Naive thymus-derived CD4-positive, alpha-beta T cell (primary cell): ENCODE results near the gene TRABD2B. TPM values are rescaled to one million over a fixed set of nuclear protein-coding genes. Genes with fewer than 3 reads are reported as not detected.

Source experiments
- ATAC-seq: fragments of 150-1000 bp; cut with Tn5 transposase; 2 replicates; pipeline ENCODE4 v1.10.0; 2021; ENCODE audit warnings: mild to moderate bottlenecking, moderate library complexity
- CTCF ChIA-PET: fragments of 350-600 bp; sonication (Branson Sonifier 250); formaldehyde crosslinking; loops from one replicate; lab custom pipeline; 2021; ENCODE audit warnings: antibody characterized with exemption; lab: Charles Lee
- POLR2A ChIA-PET: fragments of 350-600 bp; sonication (Branson Sonifier 250); formaldehyde crosslinking; loops from one replicate; lab custom pipeline; 2021; ENCODE audit warnings: antibody characterized with exemption, inconsistent platforms; lab: Charles Lee
- DNase-seq, 9 donors: peaks; one replicate each; pipeline versions ENCODE4 v3.0.0 to v3.0.0-alpha.2; 2020 to 2022; ENCODE audit warnings: mixed read lengths in 1 of 9
- H3K27ac ChIP-seq: one replicate; pipeline ENCODE4 v1.7.0; 2013; ENCODE audit warnings: mild to moderate bottlenecking, low read depth, low read length, moderate library complexity
- H3K27me3 ChIP-seq, 2 donors: one replicate each; pipeline ENCODE4 v1.7.0; 2013; ENCODE audit warnings: low read length in 2 of 2, mild to moderate bottlenecking in 2 of 2, moderate library complexity in 2 of 2; ENCODE audit not compliant: control insufficient read depth in 2 of 2, insufficient read depth in 2 of 2
- H3K36me3 ChIP-seq, 3 experiments: 1 replicate in 2 of 3; 2 replicates in 1 of 3; pipeline ENCODE4 v1.7.0; 2013; ENCODE audit warnings: low read length in 3 of 3, mild to moderate bottlenecking in 3 of 3, moderate library complexity in 1 of 3; ENCODE audit not compliant: insufficient read depth in 3 of 3, control insufficient read depth in 2 of 3
- H3K4me1 ChIP-seq, 2 donors: one replicate each; pipeline ENCODE4 v1.7.0; 2013; ENCODE audit warnings: low read length in 2 of 2, mild to moderate bottlenecking in 2 of 2, moderate library complexity in 1 of 2; ENCODE audit not compliant: control insufficient read depth in 2 of 2, insufficient read depth in 2 of 2
- H3K4me3 ChIP-seq: 2 replicates; pipeline ENCODE4 v1.7.0; 2013; ENCODE audit warnings: mild to moderate bottlenecking, low read length
- H3K9me3 ChIP-seq, 3 experiments: 1 replicate in 2 of 3; 2 replicates in 1 of 3; pipeline ENCODE4 v1.7.0; 2013; ENCODE audit warnings: low read length in 3 of 3; ENCODE audit not compliant: control insufficient read depth in 2 of 3
- H3K27ac Mint-ChIP-seq, 9 donors: one replicate each; pipeline ENCODE4 v1.8.0; 2020 to 2022; ENCODE audit warnings: mixed read lengths in 9 of 9, mild to moderate bottlenecking in 8 of 9, moderate library complexity in 5 of 9, inconsistent platforms in 2 of 9
- H3K27me3 Mint-ChIP-seq, 5 donors: one replicate each; pipeline ENCODE4 v1.8.0; 2021 to 2022; ENCODE audit warnings: mixed read lengths in 5 of 5, mild to moderate bottlenecking in 1 of 5
- H3K36me3 Mint-ChIP-seq, 5 donors: one replicate each; pipeline ENCODE4 v1.8.0; 2020 to 2022; ENCODE audit warnings: mixed read lengths in 5 of 5, mild to moderate bottlenecking in 3 of 5, inconsistent platforms in 1 of 5
- H3K4me1 Mint-ChIP-seq, 7 donors: one replicate each; pipeline ENCODE4 v1.8.0; 2020 to 2022; ENCODE audit warnings: mixed read lengths in 7 of 7, mild to moderate bottlenecking in 3 of 7, inconsistent platforms in 1 of 7
- H3K4me3 Mint-ChIP-seq, 10 donors: one replicate each; pipeline ENCODE4 v1.8.0; 2020 to 2022; ENCODE audit warnings: mild to moderate bottlenecking in 10 of 10, mixed read lengths in 10 of 10, moderate library complexity in 6 of 10, inconsistent platforms in 2 of 10
- H3K9me3 Mint-ChIP-seq, 11 donors: one replicate each; pipeline ENCODE4 v1.8.0; 2020 to 2022; ENCODE audit warnings: mixed read lengths in 11 of 11, mild to moderate bottlenecking in 4 of 11, inconsistent platforms in 1 of 11, moderate library complexity in 1 of 11
- intact Hi-C, 2 donors: fragments of 100-400 bp; cut with micrococcal nuclease; formaldehyde crosslinking; loops; one replicate each; pipeline ENCODE4 v1.15.1; 2023
- polyA plus RNA-seq, 2 donors: library from polyadenylated mRNA; unstranded; fragments of 300-500 nt; fragmentation: Illumina TruSeq; gene quantifications; one replicate each; pipeline ENCODE4 v1.2.3, GENCODE V29; 2021
- total RNA-seq, 6 experiments: library from RNA in 5 of 6; stranded (reverse) in 5 of 6; gene quantifications; 1 replicate in 5 of 6; 2 replicates in 1 of 6; pipeline ENCODE4 v1.2.3 and lab custom pipeline; 2021 to 2026

The TRABD2B gene
- total and polyA plus RNA-seq, 7 experiments from 2014 or later, result not detected

- H3K4me1 Mint-ChIP-seq, result peaks cover 0 to 6% (median 3%) of the 10 kb centered on the region in 7 donors
- ATAC-seq (no peak), DNase-seq (no peak)
- Histone ChIP-seq H3K27ac (no peak overlapping the region), H3K27me3 (no peaks in the 10 kb centered on the region), H3K4me1 (no peaks in the 10 kb centered on the region), H3K9me3 (no peaks in the 10 kb centered on the region), H3K4me3 (no peak overlapping the region), H3K36me3 (no peaks in the 10 kb centered on the region)
- ChIA-PET CTCF (no interaction called here), POLR2A (no interaction called here)
- no peak overlapping the region for H3K4me3 Mint-ChIP-seq
- no peaks in the 10 kb centered on the region for H3K36me3 Mint-ChIP-seq
- peaks cover 0 to 4% (median 0%) of the 10 kb centered on the region in 11 donors for H3K9me3 Mint-ChIP-seq
- intact Hi-C loops, result no loop called here
- peaks cover 37 to 63% (median 41%) of the 10 kb centered on the region in 5 donors for H3K27me3 Mint-ChIP-seq
- no peak overlapping the region for H3K27ac Mint-ChIP-seq
These were observed 15.4 kb downstream of the TRABD2B start for GRCh38 chr1:47981667-47982350.

GRCh38 chr1:47980501-47980900 lies 16.7 kb downstream of the TRABD2B start:
- Mint-ChIP-seq H3K4me3 (no peak overlapping the region), H3K27ac (no peak overlapping the region), H3K36me3 (no peaks in the 10 kb centered on the region), H3K27me3 (peaks cover 28 to 59% (median 30%) of the 10 kb centered on the region in 5 donors), H3K9me3 (peaks cover 0 to 4% (median 0%) of the 10 kb centered on the region in 11 donors), H3K4me1 (peaks cover 0 to 6% (median 3%) of the 10 kb centered on the region in 7 donors)
- H3K4me1 ChIP-seq, result no peaks in the 10 kb centered on the region
- CTCF ChIA-PET, result no interaction called here
- H3K9me3 ChIP-seq, result no peaks in the 10 kb centered on the region
- POLR2A ChIA-PET, result no interaction called here
- ATAC-seq (no peak), DNase-seq (no peak)
- H3K36me3 ChIP-seq, result no peaks in the 10 kb centered on the region
- intact Hi-C loops, result no loop called here
- no peak overlapping the region for H3K4me3 ChIP-seq
- no peak overlapping the region for H3K27ac ChIP-seq
- no peaks in the 10 kb centered on the region for H3K27me3 ChIP-seq

- no peaks in the 10 kb centered on the region for H3K36me3 Mint-ChIP-seq
- no peaks in the 10 kb centered on the region for H3K36me3 ChIP-seq
- H3K4me3 ChIP-seq, result no peak overlapping the region
- no peak overlapping the region for H3K4me3 Mint-ChIP-seq
- no peaks in the 10 kb centered on the region for H3K4me1 ChIP-seq
- POLR2A ChIA-PET, result no interaction called here
- no peak for ATAC-seq
- H3K27me3 Mint-ChIP-seq, result peaks cover 23 to 55% (median 26%) of the 10 kb centered on the region in 5 donors
- H3K27me3 ChIP-seq, result no peaks in the 10 kb centered on the region
- peaks cover 0 to 5% (median 3%) of the 10 kb centered on the region in 7 donors for H3K4me1 Mint-ChIP-seq
- DNase-seq, result no peak
- no peak overlapping the region for H3K27ac ChIP-seq
- no peak overlapping the region for H3K27ac Mint-ChIP-seq
- H3K9me3 ChIP-seq, result no peaks in the 10 kb centered on the region
- intact Hi-C loops, result no loop called here
- H3K9me3 Mint-ChIP-seq, result peaks cover 0 to 4% (median 0%) of the 10 kb centered on the region in 11 donors
- CTCF ChIA-PET, result no interaction called here
These were observed 17.5 kb downstream of the TRABD2B start for GRCh38 chr1:47979724-47980123.

- H3K9me3 ChIP-seq, result no peaks in the 10 kb centered on the region
- DNase-seq, result no peak
- no peaks in the 10 kb centered on the region for H3K27me3 ChIP-seq
- H3K27ac Mint-ChIP-seq, result no peak overlapping the region
- no peaks in the 10 kb centered on the region for H3K4me1 ChIP-seq
- no peaks in the 10 kb centered on the region for H3K36me3 Mint-ChIP-seq
- ATAC-seq, result no peak
- no peak overlapping the region for H3K4me3 Mint-ChIP-seq
- H3K27me3 Mint-ChIP-seq, result peaks cover 14 to 49% (median 21%) of the 10 kb centered on the region in 5 donors
- no peaks in the 10 kb centered on the region for H3K36me3 ChIP-seq
- intact Hi-C loops, result no loop called here
- peaks cover 0 to 4% (median 0%) of the 10 kb centered on the region in 7 donors for H3K4me1 Mint-ChIP-seq
- CTCF ChIA-PET, result no interaction called here
- POLR2A ChIA-PET, result no interaction called here
- peaks cover 0 to 4% (median 0%) of the 10 kb centered on the region in 11 donors for H3K9me3 Mint-ChIP-seq
- H3K27ac ChIP-seq, result no peak overlapping the region
- H3K4me3 ChIP-seq, result no peak overlapping the region
These were observed 18.7 kb downstream of the TRABD2B start for GRCh38 chr1:47978486-47978885.

GRCh38 chr1:47976728-47977127 lies 20.5 kb downstream of the TRABD2B start:
- DNase-seq, result no peak
- Histone ChIP-seq H3K9me3 (no peaks in the 10 kb centered on the region), H3K27ac (no peak overlapping the region), H3K4me1 (no peaks in the 10 kb centered on the region), H3K4me3 (no peak overlapping the region), H3K27me3 (no peaks in the 10 kb centered on the region), H3K36me3 (no peaks in the 10 kb centered on the region)
- intact Hi-C loops, result no loop called here
- no peak overlapping the region for H3K27ac Mint-ChIP-seq
- H3K4me3 Mint-ChIP-seq, result no peak overlapping the region
- peaks cover 0 to 3% (median 0%) of the 10 kb centered on the region in 11 donors for H3K9me3 Mint-ChIP-seq
- no peaks in the 10 kb centered on the region for H3K36me3 Mint-ChIP-seq
- no peak for ATAC-seq
- peaks cover 4 to 42% (median 14%) of the 10 kb centered on the region in 5 donors for H3K27me3 Mint-ChIP-seq
- H3K4me1 Mint-ChIP-seq, result peaks cover 0 to 1% (median 0%) of the 10 kb centered on the region in 7 donors
- POLR2A ChIA-PET, result no interaction called here
- CTCF ChIA-PET, result no interaction called here

GRCh38 chr1:47976267-47976666 lies 20.9 kb downstream of the TRABD2B start:
- peaks cover 0 to 3% (median 0%) of the 10 kb centered on the region in 11 donors for H3K9me3 Mint-ChIP-seq
- Histone ChIP-seq H3K27ac (no peak overlapping the region), H3K36me3 (no peaks in the 10 kb centered on the region), H3K9me3 (no peaks in the 10 kb centered on the region), H3K4me3 (no peak overlapping the region), H3K4me1 (no peaks in the 10 kb centered on the region), H3K27me3 (no peaks in the 10 kb centered on the region)
- no peak overlapping the region for H3K27ac Mint-ChIP-seq
- ChIA-PET POLR2A (no interaction called here), CTCF (no interaction called here)
- no peak overlapping the region for H3K4me3 Mint-ChIP-seq
- H3K36me3 Mint-ChIP-seq, result no peaks in the 10 kb centered on the region
- intact Hi-C loops, result no loop called here
- H3K27me3 Mint-ChIP-seq, result peaks cover 4 to 37% (median 14%) of the 10 kb centered on the region in 5 donors
- ATAC-seq (no peak), DNase-seq (no peak)
- peaks cover 0 to 1% (median 0%) of the 10 kb centered on the region in 7 donors for H3K4me1 Mint-ChIP-seq
